Liver (tissue), 9 donors: ENCODE data around the gene ME2. TPM values are rescaled to one million over a fixed set of nuclear protein-coding genes. Genes with fewer than 3 reads are reported as not detected.

Source experiments
- DNase-seq: peaks from one replicate; pipeline ENCODE4 v3.0.0-alpha.2; 2017; ENCODE audit warnings: low spot score
- H3K27ac ChIP-seq, 2 donors: one replicate each; pipeline ENCODE4 v1.7.0; 2013; ENCODE audit warnings: inconsistent platforms in 2 of 2, low read length in 2 of 2, control low read depth in 1 of 2, low read depth in 1 of 2, mild to moderate bottlenecking in 1 of 2
- H3K27me3 ChIP-seq, 4 donors: one replicate each; pipeline versions ENCODE4 v1.6.1 to v1.7.0; 2013; ENCODE audit warnings: low read length in 3 of 4, inconsistent platforms in 1 of 4, mild to moderate bottlenecking in 1 of 4, moderate library complexity in 1 of 4; ENCODE audit not compliant: control insufficient read depth in 4 of 4, insufficient read depth in 4 of 4
- H3K36me3 ChIP-seq, 4 donors: one replicate each; pipeline versions ENCODE4 v1.6.1 to v1.7.0; 2013; ENCODE audit warnings: low read length in 3 of 4, mild to moderate bottlenecking in 3 of 4, low read depth in 1 of 4, moderate library complexity in 1 of 4; ENCODE audit not compliant: control insufficient read depth in 4 of 4, insufficient read depth in 3 of 4
- H3K4me1 ChIP-seq, 4 donors: one replicate each; pipeline versions ENCODE4 v1.6.1 to v1.7.0; 2013; ENCODE audit warnings: low read length in 3 of 4, mild to moderate bottlenecking in 3 of 4, moderate library complexity in 1 of 4; ENCODE audit not compliant: control insufficient read depth in 4 of 4, insufficient read depth in 4 of 4
- H3K4me3 ChIP-seq, 3 donors: one replicate each; pipeline versions ENCODE4 v1.6.1 to v1.7.0; 2013; ENCODE audit warnings: low read length in 3 of 3, control low read depth in 1 of 3, low read depth in 1 of 3, mild to moderate bottlenecking in 1 of 3
- H3K9ac ChIP-seq, 2 donors: one replicate each; pipeline ENCODE4 v1.7.0; 2013; ENCODE audit warnings: low read length in 2 of 2, mild to moderate bottlenecking in 2 of 2, moderate library complexity in 2 of 2, control low read depth in 1 of 2, low read depth in 1 of 2
- H3K9me3 ChIP-seq, 4 donors: one replicate each; pipeline versions ENCODE4 v1.6.1 to v1.7.0; 2013; ENCODE audit warnings: low read length in 3 of 4; ENCODE audit not compliant: control insufficient read depth in 4 of 4
- ATF3 ChIP-seq: IDR thresholded peaks from 2 replicates; pipeline ENCODE4 v1.6.1; 2016; ENCODE audit warnings: antibody characterized with exemption
- CTCF ChIP-seq: fragments of 150-350 bp; IDR thresholded peaks from 2 replicates; pipeline ENCODE4 v1.5.1; 2017; ENCODE audit warnings: improper control_type of control experiment, low read depth, low read length; ENCODE audit not compliant: missing input control
- EGR1 ChIP-seq, 2 donors: IDR thresholded peaks; 2 replicates each; pipeline ENCODE4 v1.6.1; 2016 to 2018; ENCODE audit warnings: antibody characterized with exemption in 2 of 2, low read depth in 2 of 2
- FOXA1 ChIP-seq: IDR thresholded peaks from 2 replicates; pipeline ENCODE4 v1.6.1; 2016; ENCODE audit warnings: antibody characterized with exemption
- FOXA2 ChIP-seq: IDR thresholded peaks from 2 replicates; pipeline ENCODE4 v1.6.1; 2016; ENCODE audit warnings: antibody characterized with exemption
- GABPA ChIP-seq, 2 donors: IDR thresholded peaks in 1 of 2; conservative IDR thresholded peaks in 1 of 2; 2 replicates each; pipeline ENCODE4 v1.6.1; 2016; ENCODE audit warnings: antibody characterized with exemption in 2 of 2, mild to moderate bottlenecking in 1 of 2, moderate library complexity in 1 of 2
- HNF4A ChIP-seq, 2 donors: conservative IDR thresholded peaks; 2 replicates each; pipeline ENCODE4 v1.6.1; 2016; ENCODE audit warnings: antibody characterized with exemption in 2 of 2, mild to moderate bottlenecking in 2 of 2
- HNF4G ChIP-seq: IDR thresholded peaks from 2 replicates; pipeline ENCODE4 v1.6.1; 2016; ENCODE audit warnings: antibody characterized with exemption
- JUND ChIP-seq, 2 donors: IDR thresholded peaks; 2 replicates each; pipeline ENCODE4 v1.6.1; 2016; ENCODE audit warnings: antibody characterized with exemption in 2 of 2
- MAX ChIP-seq: IDR thresholded peaks from 2 replicates; pipeline ENCODE4 v1.6.1; 2016; ENCODE audit warnings: antibody characterized with exemption
- RAD21 ChIP-seq, 2 donors: IDR thresholded peaks; 2 replicates each; pipeline ENCODE4 v1.6.1; 2016; ENCODE audit warnings: antibody characterized with exemption in 2 of 2, mild to moderate bottlenecking in 2 of 2
- REST ChIP-seq: IDR thresholded peaks from 2 replicates; pipeline ENCODE4 v1.6.1; 2016; ENCODE audit warnings: antibody characterized with exemption, mild to moderate bottlenecking
- RXRA ChIP-seq, 2 donors: IDR thresholded peaks; 2 replicates each; pipeline ENCODE4 v1.6.1; 2017 to 2018; ENCODE audit warnings: antibody characterized with exemption in 2 of 2, mild to moderate bottlenecking in 1 of 2
- SP1 ChIP-seq: IDR thresholded peaks from 2 replicates; pipeline ENCODE4 v1.6.1; 2018; ENCODE audit warnings: antibody characterized with exemption, mild to moderate bottlenecking
- TAF1 ChIP-seq: conservative IDR thresholded peaks from 2 replicates; pipeline ENCODE4 v1.6.1; 2016; ENCODE audit warnings: antibody characterized with exemption, mild to moderate bottlenecking
- YY1 ChIP-seq: IDR thresholded peaks from 2 replicates; pipeline ENCODE4 v1.6.1; 2016; ENCODE audit warnings: antibody characterized with exemption, mild to moderate bottlenecking
- WGBS: extraction: QIAGEN DNeasy Blood & Tissue Kit; methylation state at CpG from one replicate; pipeline ENCODE4 v1.1.7; 2013; 5-methylcytosine and 5-hydroxymethylcytosine counted together
- polyA plus RNA-seq, 2 donors: library from polyadenylated mRNA; stranded (reverse) in 1 of 2; unstranded in 1 of 2; fragments of 200-250 nt in 1 of 2; fragments of >200 nt in 1 of 2; fragmentation: Nextera tagmentation in 1 of 2; extraction: Ambion mirVana in 1 of 2; gene quantifications; one replicate each; pipeline versions ENCODE4 v1.2.1 to v1.2.3, GENCODE V29; 2013 to 2015
- total RNA-seq, 2 donors: library from RNA; depleted of rRNA; stranded (reverse); fragments of >200 nt; gene quantifications; one replicate each; pipeline ENCODE4 v1.2.3, GENCODE V29; 2014
- donor health status: healthy.
- donor health status: healthy.
- donor health status: healthy.
- donor health status: healthy.
- donor health status: healthy.

The ME2 gene
- total and polyA plus RNA-seq, 4 donors = 9.0 to 33.8 (median 16.1) TPM

GRCh38 chr18:50989711-50990110 is 110.8 kb downstream of the ME2 start:
- H3K4me1 ChIP-seq = no peaks in the 10 kb centered on the region
- H3K27ac ChIP-seq = no peak overlapping the region
- 95% methylated on average over 3 of the region's 3 CpGs for WGBS
- H3K36me3 ChIP-seq = peaks cover under 1 to 21% (median 6%) of the 10 kb centered on the region in 4 donors
- H3K9ac ChIP-seq = no peak overlapping the region
- DNase-seq = no peak
- TF ChIP-seq HNF4G = no peak
- H3K9me3 ChIP-seq = no peaks in the 10 kb centered on the region
- no peaks in the 10 kb centered on the region for H3K27me3 ChIP-seq
- H3K4me3 ChIP-seq = no peak overlapping the region

- no peak overlapping the region for H3K9ac ChIP-seq
- DNase-seq = no peak
- H3K27ac ChIP-seq = no peak overlapping the region
- H3K9me3 ChIP-seq = no peaks in the 10 kb centered on the region
- H3K36me3 ChIP-seq = peaks cover 0 to 8% (median under 1%) of the 10 kb centered on the region in 4 donors
- no peak for TF ChIP-seq REST
- no peak for TF ChIP-seq JUND (IDR thresholded peaks at IDR 0.05)
- no peak for TF ChIP-seq MAX
- TF ChIP-seq HNF4G = no peak
- TF ChIP-seq SP1 = no peak
- no peak for TF ChIP-seq FOXA2
- no peak for TF ChIP-seq RXRA (IDR thresholded peaks at IDR 0.05)
- TF ChIP-seq ATF3 = no peak
- TF ChIP-seq FOXA1 = no peak
- no peak for TF ChIP-seq TAF1
- H3K27me3 ChIP-seq = no peaks in the 10 kb centered on the region
- no peak overlapping the region for H3K4me3 ChIP-seq
- H3K4me1 ChIP-seq = no peaks in the 10 kb centered on the region
- WGBS = 96% methylated on average over 3 of the region's 3 CpGs
These were observed 113.4 kb downstream of the ME2 start for GRCh38 chr18:50992351-50992762.

GRCh38 chr18:50994031-50994430 is 115.1 kb downstream of the ME2 start:
- 91% methylated on average over 2 of the region's 2 CpGs for WGBS
- no peak overlapping the region for H3K4me3 ChIP-seq
- no peak for DNase-seq
- no peaks in the 10 kb centered on the region for H3K27me3 ChIP-seq
- H3K9ac ChIP-seq = no peak overlapping the region
- H3K4me1 ChIP-seq = no peaks in the 10 kb centered on the region
- H3K36me3 ChIP-seq = no peaks in the 10 kb centered on the region
- H3K27ac ChIP-seq = no peak overlapping the region
- H3K9me3 ChIP-seq = no peaks in the 10 kb centered on the region
- TF ChIP-seq TAF1 = no peak
- TF ChIP-seq REST = no peak
- TF ChIP-seq HNF4A (conservative IDR thresholded peaks at IDR 0.05) = no peak
- no peak for TF ChIP-seq MAX
- TF ChIP-seq CTCF = no peak
- no peak for TF ChIP-seq JUND (IDR thresholded peaks at IDR 0.05)
- TF ChIP-seq FOXA1 = no peak
- no peak for TF ChIP-seq YY1
- no peak for TF ChIP-seq EGR1 (IDR thresholded peaks at IDR 0.05; ENCODE audit: low read depth in 2 of 2)
- TF ChIP-seq GABPA (IDR thresholded peaks at IDR 0.05 in 1 of 2, conservative IDR thresholded peaks at IDR 0.05 in 1 of 2) = no peak
- TF ChIP-seq RAD21 (IDR thresholded peaks at IDR 0.05) = no peak
- TF ChIP-seq FOXA2 = no peak
- TF ChIP-seq HNF4G = no peak
